Measurements from ENCODE around the gene DPM2. TPM values are rescaled to one million over a fixed set of nuclear protein-coding genes. Genes with fewer than 3 reads are reported as not detected.
A peak's percentile ranks its signal among the peaks of the same experiment; 100 is the strongest.

The DPM2 gene
- total RNA-seq, 1 donor from 2014 or later = 34.0 TPM

GRCh38 chr9:127898433-127899127 is 39.1 kb downstream of the DPM2 start:
- Mint-ChIP-seq H3K4me1 (ENCODE audit: low read depth) (peaks cover 14% of the 10 kb centered on the region), H3K27me3 (no peaks in the 10 kb centered on the region), H3K4me3 (ENCODE audit: low read depth) (peak overlapping the region; percentile 81), H3K27ac (peak overlapping the region; percentile 91), H3K9me3 (ENCODE audit: low read depth) (peaks cover under 1% of the 10 kb centered on the region), H3K36me3 (ENCODE audit: insufficient read depth) (peaks cover 24% of the 10 kb centered on the region)
- no peak for DNase-seq (ENCODE audit: low spot score, unreplicated experiment)
- no peak for TF ChIP-seq CTCF (IDR thresholded peaks at IDR 0.05; ENCODE audit: unreplicated experiment)

GRCh38 chr9:127897193-127897692 is 40.4 kb downstream of the DPM2 start:
- Mint-ChIP-seq H3K9me3 (ENCODE audit: low read depth) (peaks cover 4% of the 10 kb centered on the region), H3K36me3 (ENCODE audit: insufficient read depth) (peaks cover 37% of the 10 kb centered on the region)

GRCh38 chr9:127896395-127897192 is 41.1 kb downstream of the DPM2 start:
- H3K4me3 Mint-ChIP-seq (ENCODE audit: low read depth) = peak overlapping the region; percentile 51
- H3K27ac Mint-ChIP-seq = peak overlapping the region; percentile 86

More at GRCh38 chr9:127897193-127897692, 40.4 kb downstream of the DPM2 start:
- no peak for TF ChIP-seq CTCF (IDR thresholded peaks at IDR 0.05; ENCODE audit: unreplicated experiment)
- Mint-ChIP-seq H3K4me1 (ENCODE audit: low read depth) (peaks cover 14% of the 10 kb centered on the region), H3K27me3 (no peaks in the 10 kb centered on the region), H3K4me3 (ENCODE audit: low read depth) (peak overlapping the region; percentile 51), H3K27ac (peak overlapping the region; percentile 86)
- DNase-seq (ENCODE audit: low spot score, unreplicated experiment) = peak; percentile 66

GRCh38 chr9:127895811-127896210 is 41.8 kb downstream of the DPM2 start:
- no peak overlapping the region for H3K27ac Mint-ChIP-seq
- no peak overlapping the region for H3K4me3 Mint-ChIP-seq (ENCODE audit: low read depth)
- H3K9me3 Mint-ChIP-seq (ENCODE audit: low read depth) = peaks cover 4% of the 10 kb centered on the region
- no peak for TF ChIP-seq CTCF (IDR thresholded peaks at IDR 0.05; ENCODE audit: unreplicated experiment)
- DNase-seq (ENCODE audit: low spot score, unreplicated experiment) = no peak
- peaks cover 13% of the 10 kb centered on the region for H3K4me1 Mint-ChIP-seq (ENCODE audit: low read depth)
- H3K36me3 Mint-ChIP-seq (ENCODE audit: insufficient read depth) = peaks cover 43% of the 10 kb centered on the region
- no peaks in the 10 kb centered on the region for H3K27me3 Mint-ChIP-seq

More at GRCh38 chr9:127896395-127897192, 41.1 kb downstream of the DPM2 start:
- Mint-ChIP-seq H3K36me3 (ENCODE audit: insufficient read depth) (peaks cover 40% of the 10 kb centered on the region), H3K4me1 (ENCODE audit: low read depth) (peaks cover 14% of the 10 kb centered on the region), H3K9me3 (ENCODE audit: low read depth) (peaks cover 4% of the 10 kb centered on the region), H3K27me3 (no peaks in the 10 kb centered on the region)
- DNase-seq (ENCODE audit: low spot score, unreplicated experiment) = no peak
- no peak for TF ChIP-seq CTCF (IDR thresholded peaks at IDR 0.05; ENCODE audit: unreplicated experiment)

- Mint-ChIP-seq H3K36me3 (ENCODE audit: insufficient read depth) (peaks cover 44% of the 10 kb centered on the region), H3K27ac (no peak overlapping the region), H3K27me3 (no peaks in the 10 kb centered on the region), H3K4me1 (ENCODE audit: low read depth) (peaks cover 9% of the 10 kb centered on the region), H3K4me3 (ENCODE audit: low read depth) (no peak overlapping the region), H3K9me3 (ENCODE audit: low read depth) (peaks cover 4% of the 10 kb centered on the region)
- no peak for TF ChIP-seq CTCF (IDR thresholded peaks at IDR 0.05; ENCODE audit: unreplicated experiment)
- no peak for DNase-seq (ENCODE audit: low spot score, unreplicated experiment)
These were observed 44.3 kb downstream of the DPM2 start for GRCh38 chr9:127893392-127893791.

All from progenitor cell of endocrine pancreas (in vitro differentiated cells).